A673 (cell line): ENCODE data around the gene TMEM54. TPM values are rescaled to one million over a fixed set of nuclear protein-coding genes. Genes with fewer than 3 reads are reported as not detected.

ENCODE experiments used
- BruUV-seq: library from RNA; stranded (reverse); fragments of 400-500 nt; replicated peaks from 2 replicates; lab custom pipeline; 2021; lab: Mats Ljungman, UMichigan
- CTCF ChIA-PET: fragments of 300-600 bp; sonication (Branson Sonifier 250); formaldehyde crosslinking; loops from one replicate; lab custom pipeline; 2022; ENCODE audit warnings: antibody characterized with exemption; lab: Charles Lee
- POLR2A ChIA-PET: fragments of 300-600 bp; sonication (Branson Sonifier 250); formaldehyde crosslinking; loops from one replicate; lab custom pipeline; 2022; ENCODE audit warnings: antibody characterized with exemption; ENCODE audit not compliant: low non-redundant PET; lab: Charles Lee
- DNase-seq: peaks from one replicate; pipeline ENCODE4 v3.0.0-alpha.2; 2015; ENCODE audit warnings: low spot score
- H3K27ac ChIP-seq: fragments of 200-600 bp; sonication (generic); 2 replicates; pipeline ENCODE4 v1.5.1; 2016; ENCODE audit warnings: mixed run types, low read depth, mild to moderate bottlenecking, mixed read lengths, antibody characterized with exemption, low read length; ENCODE audit not compliant: poor library complexity, severe bottlenecking
- H3K27me3 ChIP-seq: fragments of 200-600 bp; sonication (generic); replicated peaks from 2 replicates; pipeline ENCODE4 v1.6.1; 2017; ENCODE audit warnings: mixed run types, low read depth, mild to moderate bottlenecking, mixed read lengths, antibody characterized with exemption, low read length; ENCODE audit not compliant: insufficient read depth, poor library complexity
- H3K36me3 ChIP-seq: fragments of 200-600 bp; sonication (generic); 2 replicates; pipeline ENCODE4 v1.6.1; 2016; ENCODE audit warnings: mixed run types, mild to moderate bottlenecking, mixed read lengths, antibody characterized with exemption, low read length; ENCODE audit not compliant: insufficient read depth, poor library complexity, severe bottlenecking
- H3K4me1 ChIP-seq: fragments of 200-600 bp; sonication (generic); 2 replicates; pipeline ENCODE4 v1.6.1; 2017; ENCODE audit warnings: mixed run types, mild to moderate bottlenecking, mixed read lengths, antibody characterized with exemption, low read length; ENCODE audit not compliant: insufficient read depth, poor library complexity, severe bottlenecking
- H3K4me3 ChIP-seq: fragments of 200-600 bp; sonication (generic); 2 replicates; pipeline ENCODE4 v1.5.1; 2016; ENCODE audit warnings: low read depth, mixed run types, mild to moderate bottlenecking, mixed read lengths, low read length; ENCODE audit not compliant: poor library complexity, severe bottlenecking
- H3K9me3 ChIP-seq: fragments of 200-600 bp; sonication (generic); 2 replicates; pipeline ENCODE4 v1.6.1; 2016; ENCODE audit warnings: mixed run types, low read depth, mild to moderate bottlenecking, mixed read lengths, antibody characterized with exemption, low read length; ENCODE audit not compliant: poor library complexity, severe bottlenecking
- EZH2 ChIP-seq: fragments of 200-600 bp; sonication (generic); IDR thresholded peaks from 2 replicates; pipeline ENCODE4 v1.6.1; 2017; ENCODE audit warnings: borderline replicate concordance, low read depth, mild to moderate bottlenecking, mixed read lengths, antibody characterized with exemption, low read length; ENCODE audit not compliant: poor library complexity, severe bottlenecking
- intact Hi-C: fragments of 100-400 bp; cut with micrococcal nuclease; formaldehyde crosslinking; loops from one replicate; pipeline ENCODE4 v1.10.0; 2022; ENCODE audit not compliant: unreplicated experiment
- total RNA-seq: library from RNA; stranded (reverse); gene quantifications from 2 replicates; pipeline ENCODE4 v1.2.3, GENCODE V29; 2021
- TF ChIP-seq, protein P1 (sequence below): fragments of 300-800, 200-600 bp; sonication (generic); conservative IDR thresholded peaks from 2 replicates; pipeline ENCODE4 v1.5.1; 2017; ENCODE audit warnings: low read depth, mild to moderate bottlenecking, antibody characterized with exemption, low read length, moderate library complexity, mixed read lengths

TMEM54 gene
- total RNA-seq, 1 experiment from 2014 or later: 3.2 TPM

DNA sequence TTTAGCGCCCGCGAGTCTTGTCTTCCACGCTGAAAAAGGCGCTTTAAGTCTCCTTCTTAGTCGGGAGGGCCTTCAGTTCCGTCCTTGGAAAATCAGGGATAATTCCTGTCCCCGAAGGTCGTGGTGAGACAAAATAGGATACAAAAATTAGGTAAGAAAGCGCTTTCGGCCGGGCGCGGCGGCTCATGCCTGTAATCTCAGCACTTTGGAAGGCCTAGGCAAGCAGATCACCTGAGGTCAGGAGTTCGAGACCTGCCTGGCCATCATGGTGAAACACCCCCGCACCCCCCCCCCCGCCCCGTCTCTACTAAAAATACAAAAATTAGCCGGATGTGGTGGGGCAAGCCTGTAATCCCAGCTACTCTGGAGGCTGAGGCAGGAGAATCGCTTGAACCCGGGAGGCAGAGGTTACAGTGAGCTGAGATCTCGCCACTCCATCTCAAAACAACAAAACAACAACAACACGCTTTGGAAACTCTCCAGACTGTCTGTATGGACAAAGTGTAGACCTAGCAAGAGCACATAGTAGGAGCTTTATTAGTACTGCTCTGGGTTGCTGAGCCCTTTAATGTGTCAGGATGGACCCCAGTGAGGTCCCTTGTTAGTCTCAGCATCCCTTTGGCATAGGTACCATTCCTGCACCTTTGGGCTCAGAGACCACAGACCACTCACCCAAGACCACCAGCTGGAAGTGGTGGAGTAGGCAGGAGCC, 790 bp upstream of the TMEM54 start:
- Histone ChIP-seq H3K4me1 (peaks cover 7% of the 10 kb centered on the region), H3K27me3 (peaks cover 5% of the 10 kb centered on the region), H3K36me3 (no peaks in the 10 kb centered on the region), H3K9me3 (no peaks in the 10 kb centered on the region), H3K4me3 (peak overlapping the region; percentile 49), H3K27ac (no peak overlapping the region)
- DNase-seq: no peak
- CTCF ChIA-PET: no interaction called here
- POLR2A ChIA-PET: no interaction called here
- TF ChIP-seq, protein P1, sequence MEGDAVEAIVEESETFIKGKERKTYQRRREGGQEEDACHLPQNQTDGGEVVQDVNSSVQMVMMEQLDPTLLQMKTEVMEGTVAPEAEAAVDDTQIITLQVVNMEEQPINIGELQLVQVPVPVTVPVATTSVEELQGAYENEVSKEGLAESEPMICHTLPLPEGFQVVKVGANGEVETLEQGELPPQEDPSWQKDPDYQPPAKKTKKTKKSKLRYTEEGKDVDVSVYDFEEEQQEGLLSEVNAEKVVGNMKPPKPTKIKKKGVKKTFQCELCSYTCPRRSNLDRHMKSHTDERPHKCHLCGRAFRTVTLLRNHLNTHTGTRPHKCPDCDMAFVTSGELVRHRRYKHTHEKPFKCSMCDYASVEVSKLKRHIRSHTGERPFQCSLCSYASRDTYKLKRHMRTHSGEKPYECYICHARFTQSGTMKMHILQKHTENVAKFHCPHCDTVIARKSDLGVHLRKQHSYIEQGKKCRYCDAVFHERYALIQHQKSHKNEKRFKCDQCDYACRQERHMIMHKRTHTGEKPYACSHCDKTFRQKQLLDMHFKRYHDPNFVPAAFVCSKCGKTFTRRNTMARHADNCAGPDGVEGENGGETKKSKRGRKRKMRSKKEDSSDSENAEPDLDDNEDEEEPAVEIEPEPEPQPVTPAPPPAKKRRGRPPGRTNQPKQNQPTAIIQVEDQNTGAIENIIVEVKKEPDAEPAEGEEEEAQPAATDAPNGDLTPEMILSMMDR: no peak
- TF ChIP-seq EZH2: no peak
- no TSS peak for BruUV-seq
- intact Hi-C loops: loop anchor here (2.0 kb wide), 1 partner anchor 31 kb away; no protein-coding TSS in a partner anchor

DNA sequence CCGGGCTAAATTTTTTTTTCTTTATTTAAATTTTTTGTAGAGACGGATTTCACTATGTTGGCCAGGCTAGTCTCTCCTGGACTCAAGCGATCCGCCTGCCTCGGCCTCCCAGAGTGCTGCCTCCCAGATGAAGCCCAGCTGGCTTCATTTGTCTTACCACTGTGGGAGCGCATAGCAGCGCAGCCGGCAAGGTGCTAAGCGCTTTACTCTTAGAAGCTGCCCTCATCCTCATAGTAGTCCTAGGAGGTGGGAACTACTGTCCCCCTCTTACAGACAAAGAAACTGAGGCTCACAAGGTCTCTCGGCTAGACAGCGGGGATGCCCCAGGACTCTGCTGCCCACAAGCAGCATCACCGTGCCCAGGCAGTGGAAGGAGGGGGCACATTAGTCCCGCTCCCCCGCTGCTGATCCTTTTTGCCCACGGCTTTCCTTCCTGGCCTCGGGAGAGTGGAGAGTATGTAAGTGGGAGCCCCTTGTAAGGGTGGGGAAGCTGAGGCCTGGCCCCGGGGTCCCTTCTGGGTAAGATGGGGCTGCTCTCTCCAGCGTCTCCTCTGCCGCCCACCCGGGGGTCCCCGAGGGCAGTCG, 726 bp downstream of the TMEM54 start:
- CTCF ChIA-PET: no interaction called here
- no TSS peak for BruUV-seq
- intact Hi-C loops: loop anchor here (2.0 kb wide), 1 partner anchor 32 kb away; no protein-coding TSS in a partner anchor

DNA sequence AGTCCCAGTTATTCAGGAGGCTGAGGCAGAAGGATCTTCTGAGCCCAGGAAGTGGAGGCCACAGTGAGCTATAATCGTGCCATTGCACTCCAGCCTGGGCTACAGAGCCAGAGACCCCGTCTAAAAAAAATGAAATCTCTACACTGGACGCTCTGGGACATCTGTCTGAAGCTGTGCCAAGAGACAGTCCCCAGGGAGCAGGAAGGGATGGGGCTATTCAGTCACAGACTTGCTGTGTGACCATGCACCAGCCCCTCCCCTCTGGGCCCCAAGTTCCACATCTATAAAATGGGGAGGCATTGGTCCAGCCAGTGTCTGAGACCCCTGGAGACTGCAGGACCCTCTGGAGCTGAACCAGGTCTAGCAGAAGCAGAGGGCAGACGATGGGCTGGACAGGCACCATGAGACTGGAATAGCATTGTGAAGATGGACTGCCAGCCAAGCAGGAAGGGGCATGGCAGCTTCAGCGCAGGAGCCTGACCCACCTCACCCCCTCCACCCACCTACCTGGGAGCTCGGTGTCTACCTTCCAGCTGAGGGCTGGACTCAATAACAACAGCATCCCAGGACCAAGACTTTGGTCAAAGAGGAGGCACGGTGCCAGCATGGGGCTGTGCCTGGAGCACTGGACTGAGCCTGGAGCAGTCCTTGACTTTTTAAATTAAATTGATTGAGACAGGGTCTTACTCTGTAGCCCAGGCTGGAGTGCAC, 1.4 kb downstream of the TMEM54 start:
- POLR2A ChIA-PET: no interaction called here
- peaks cover 5% of the 10 kb centered on the region for H3K27me3 ChIP-seq
- no peak overlapping the region for H3K4me3 ChIP-seq

More for the DNA sequence above, 726 bp downstream of the TMEM54 start:
- H3K9me3 ChIP-seq: no peaks in the 10 kb centered on the region
- TF ChIP-seq EZH2: no peak
- TF ChIP-seq, protein P1: no peak
- H3K4me1 ChIP-seq: peaks cover 7% of the 10 kb centered on the region
- DNase-seq: no peak
- H3K27ac ChIP-seq: no peak overlapping the region
- POLR2A ChIA-PET: no interaction called here
- H3K27me3 ChIP-seq: peaks cover 5% of the 10 kb centered on the region
- H3K36me3 ChIP-seq: no peaks in the 10 kb centered on the region
- H3K4me3 ChIP-seq: peak overlapping the region; percentile 49

More for the DNA sequence above, 1.4 kb downstream of the TMEM54 start:
- H3K9me3 ChIP-seq: no peaks in the 10 kb centered on the region
- no peaks in the 10 kb centered on the region for H3K36me3 ChIP-seq
- H3K27ac ChIP-seq: no peak overlapping the region
- H3K4me1 ChIP-seq: peaks cover 7% of the 10 kb centered on the region
- DNase-seq: no peak
- BruUV-seq: no TSS peak
- intact Hi-C loops: loop anchor here (2.0 kb wide), 1 partner anchor 33 kb away; no protein-coding TSS in a partner anchor
- TF ChIP-seq EZH2: no peak
- TF ChIP-seq, protein P1: no peak
- CTCF ChIA-PET: no interaction called here
